ENCODE data around the gene AMER1. TPM values are rescaled to one million over a fixed set of nuclear protein-coding genes. Genes with fewer than 3 reads are reported as not detected.

AMER1 gene
- total RNA-seq, 1 donor from 2014 or later, result 3.9 TPM

DNA sequence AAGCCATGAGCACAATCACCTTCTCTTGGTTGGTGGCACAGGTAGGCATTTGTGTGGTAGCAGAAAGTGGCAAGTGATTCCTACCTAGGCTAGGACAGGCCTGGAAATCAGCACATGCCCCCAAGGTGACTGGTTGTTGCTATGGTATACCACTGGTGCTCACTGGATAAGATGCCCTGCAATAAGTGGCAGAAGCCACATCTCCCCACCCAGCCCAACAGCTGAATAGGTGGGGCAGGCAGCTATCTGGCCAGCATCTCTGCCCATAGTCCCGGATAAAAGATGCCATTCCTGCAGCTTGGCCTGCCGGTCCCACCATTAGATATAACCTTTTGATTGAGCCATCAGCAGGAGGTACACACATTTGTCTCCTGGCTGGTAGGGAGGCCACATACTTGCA lies 21.1 kb downstream of the AMER1 start:
- no peaks in the 10 kb centered on the region for H3K27me3 ChIP-seq
- intact Hi-C loops (cut with DNase I), result no loop called here
- H3K9me3 ChIP-seq, result no peaks in the 10 kb centered on the region
- H3K27ac ChIP-seq, result no peak overlapping the region
- no peaks in the 10 kb centered on the region for H3K36me3 ChIP-seq
- H3K4me3 ChIP-seq, result no peak overlapping the region
- no peak for TF ChIP-seq CTCF (IDR thresholded peaks at IDR 0.05)
- no peak for DNase-seq (ENCODE audit: low spot score in 2 of 2)
- peaks cover 0 to 3% of the 10 kb centered on the region in 2 donors for H3K4me1 ChIP-seq

DNA sequence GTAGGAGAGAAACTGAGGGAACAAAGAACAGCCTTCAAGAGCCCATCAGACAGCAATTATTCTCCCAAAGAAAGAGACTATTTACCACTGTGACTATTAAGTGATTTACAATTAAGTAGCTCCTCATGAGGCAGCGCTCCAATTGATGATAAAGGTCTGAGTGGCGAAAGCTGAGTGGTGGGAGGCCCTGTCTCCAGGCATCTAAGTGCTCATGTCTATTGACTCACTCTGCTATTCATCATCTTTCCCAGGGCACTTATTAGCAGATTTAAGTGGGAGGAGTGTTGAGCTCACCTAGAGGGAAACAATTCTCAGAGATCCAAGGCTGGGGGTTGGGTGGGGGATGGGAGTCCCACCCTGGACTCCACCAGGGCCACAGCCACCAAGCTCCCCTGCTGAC lies 23.3 kb downstream of the AMER1 start:
- no peak overlapping the region for H3K4me3 ChIP-seq
- intact Hi-C loops (cut with DNase I), result no loop called here
- H3K36me3 ChIP-seq, result no peaks in the 10 kb centered on the region
- H3K27me3 ChIP-seq, result no peaks in the 10 kb centered on the region
- H3K4me1 ChIP-seq, result peaks cover 0 to 3% of the 10 kb centered on the region in 2 donors
- DNase-seq (ENCODE audit: low spot score in 2 of 2), result no peak
- no peak for TF ChIP-seq CTCF (IDR thresholded peaks at IDR 0.05)
- no peak overlapping the region for H3K27ac ChIP-seq
- H3K9me3 ChIP-seq, result no peaks in the 10 kb centered on the region

- no peak overlapping the region for H3K27ac ChIP-seq
- no peak overlapping the region for H3K4me3 ChIP-seq
- no peaks in the 10 kb centered on the region for H3K4me1 ChIP-seq
- no peaks in the 10 kb centered on the region for H3K27me3 ChIP-seq
- no peaks in the 10 kb centered on the region for H3K9me3 ChIP-seq
- H3K36me3 ChIP-seq, result no peaks in the 10 kb centered on the region
- DNase-seq (ENCODE audit: low spot score in 2 of 2), result no peak
- intact Hi-C loops (cut with DNase I), result no loop called here
- no peak for TF ChIP-seq CTCF (IDR thresholded peaks at IDR 0.05)
These were observed 28.6 kb downstream of the AMER1 start for GRCh38 chrX:64176876-64177275.

DNA sequence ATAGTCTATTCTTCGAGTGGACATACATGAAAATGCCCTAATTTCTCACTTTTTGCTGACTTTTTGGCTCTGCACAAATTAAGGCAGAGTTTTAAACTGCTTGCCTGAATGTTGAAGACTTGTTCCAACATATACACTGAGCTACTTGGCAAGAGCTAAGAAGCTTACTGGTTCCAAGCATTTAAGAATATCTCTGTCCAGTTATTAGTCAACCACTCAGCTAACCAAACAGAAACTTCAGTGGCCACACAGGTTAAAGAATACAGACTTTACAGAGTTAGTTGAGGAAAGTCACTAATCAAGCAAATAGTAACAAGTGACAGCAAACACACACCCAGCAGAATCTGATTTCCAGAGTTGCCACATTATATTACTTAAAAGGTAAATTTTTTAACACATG lies 35.5 kb downstream of the AMER1 start:
- Histone ChIP-seq H3K4me3 (no peak overlapping the region), H3K9me3 (no peaks in the 10 kb centered on the region), H3K27ac (no peak overlapping the region), H3K27me3 (no peaks in the 10 kb centered on the region), H3K36me3 (no peaks in the 10 kb centered on the region), H3K4me1 (no peaks in the 10 kb centered on the region)
- no peak for DNase-seq (ENCODE audit: low spot score in 2 of 2)
- no peak for TF ChIP-seq CTCF (IDR thresholded peaks at IDR 0.05)
- intact Hi-C loops (cut with DNase I), result no loop called here

DNA sequence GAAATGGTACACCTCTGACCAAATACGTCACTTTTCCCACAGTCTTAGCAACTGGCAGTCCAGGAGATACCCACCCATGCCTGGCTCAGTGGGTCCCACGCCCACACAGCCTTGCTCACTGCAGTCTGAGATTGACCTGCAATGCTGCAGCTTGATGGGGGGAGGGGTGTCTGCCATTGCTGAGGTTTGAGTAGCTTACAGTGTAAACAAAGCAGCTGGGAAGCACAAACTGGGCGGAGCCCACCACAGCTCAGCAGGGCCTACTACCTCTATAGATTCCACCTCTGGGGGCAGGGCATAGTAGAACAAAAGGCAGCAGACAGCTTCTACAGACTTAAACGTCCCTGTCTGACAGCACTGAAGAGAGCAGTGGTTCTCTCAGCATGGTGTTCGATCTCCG lies 52.7 kb downstream of the AMER1 start:
- Histone ChIP-seq H3K36me3 (no peaks in the 10 kb centered on the region), H3K4me1 (no peaks in the 10 kb centered on the region), H3K27ac (no peak overlapping the region), H3K27me3 (no peaks in the 10 kb centered on the region), H3K9me3 (peaks cover 0 to 15% of the 10 kb centered on the region in 2 donors), H3K4me3 (no peak overlapping the region)
- TF ChIP-seq CTCF (IDR thresholded peaks at IDR 0.05), result no peak
- intact Hi-C loops (cut with DNase I), result no loop called here
- no peak for DNase-seq (ENCODE audit: low spot score in 2 of 2)

DNA sequence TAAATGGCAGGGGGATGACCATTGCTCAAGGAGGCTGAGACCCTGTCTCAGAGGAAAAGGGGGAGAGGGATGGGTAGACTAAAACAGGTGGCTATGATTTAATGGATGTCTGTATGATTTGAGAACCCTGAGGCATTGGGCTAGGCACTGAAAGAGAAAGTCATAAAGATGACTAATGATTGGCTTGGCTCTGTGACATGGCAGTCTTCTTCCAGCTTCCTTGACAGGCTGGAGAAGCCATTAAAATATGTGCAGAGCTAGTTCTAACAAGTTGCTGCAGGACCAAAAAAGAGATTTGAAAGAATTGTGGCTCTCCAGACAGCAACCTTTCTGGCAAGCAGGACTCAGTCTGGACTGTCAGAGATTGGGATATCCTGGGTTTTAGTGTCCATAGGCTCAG lies 53.6 kb downstream of the AMER1 start:
- TF ChIP-seq CTCF (IDR thresholded peaks at IDR 0.05), result no peak
- H3K27ac ChIP-seq, result no peak overlapping the region
- no peaks in the 10 kb centered on the region for H3K27me3 ChIP-seq
- DNase-seq (ENCODE audit: low spot score in 2 of 2), result no peak
- no peaks in the 10 kb centered on the region for H3K36me3 ChIP-seq
- intact Hi-C loops (cut with DNase I), result no loop called here
- H3K9me3 ChIP-seq, result peaks cover 0 to 12% of the 10 kb centered on the region in 2 donors
- no peaks in the 10 kb centered on the region for H3K4me1 ChIP-seq
- H3K4me3 ChIP-seq, result no peak overlapping the region
